Endothelial cell (in vitro differentiated cells): ENCODE data around the gene MISP. TPM values are rescaled to one million over a fixed set of nuclear protein-coding genes. Genes with fewer than 3 reads are reported as not detected.

Experiments
- DNase-seq: peaks from one replicate; pipeline ENCODE4 v3.0.0; 2021; ENCODE audit warnings: low spot score
- H3K27ac Mint-ChIP-seq: one replicate; pipeline ENCODE4 v1.8.0; 2021; ENCODE audit warnings: mixed read lengths, inconsistent platforms; ENCODE audit not compliant: unreplicated experiment
- H3K27me3 Mint-ChIP-seq: one replicate; pipeline ENCODE4 v1.8.0; 2021; ENCODE audit warnings: mild to moderate bottlenecking, moderate library complexity, mixed read lengths, inconsistent platforms; ENCODE audit not compliant: unreplicated experiment
- H3K36me3 Mint-ChIP-seq: one replicate; pipeline ENCODE4 v1.8.0; 2021; ENCODE audit warnings: mild to moderate bottlenecking, low read depth, mixed read lengths, inconsistent platforms; ENCODE audit not compliant: unreplicated experiment
- H3K4me1 Mint-ChIP-seq: one replicate; pipeline ENCODE4 v1.8.0; 2021; ENCODE audit warnings: mild to moderate bottlenecking, mixed read lengths, inconsistent platforms; ENCODE audit not compliant: unreplicated experiment
- H3K4me3 Mint-ChIP-seq: one replicate; pipeline ENCODE4 v1.8.0; 2021; ENCODE audit warnings: mild to moderate bottlenecking, mixed read lengths, inconsistent platforms; ENCODE audit not compliant: unreplicated experiment
- H3K9me3 Mint-ChIP-seq: one replicate; pipeline ENCODE4 v1.8.0; 2021; ENCODE audit warnings: mixed read lengths, inconsistent platforms; ENCODE audit not compliant: unreplicated experiment
- CTCF ChIP-seq: fragments of 200-600 bp; sonication (generic); IDR thresholded peaks from one replicate; pipeline ENCODE4 v1.5.0; 2021; ENCODE audit warnings: antibody characterized with exemption; ENCODE audit not compliant: unreplicated experiment
- total RNA-seq: library from RNA; stranded (reverse); fragmentation: NEBNext Ultra II Directional; extraction: Animal tissue kit (Norgen Biotek cat#: 25700); gene quantifications from one replicate; pipeline ENCODE4 v1.2.1, GENCODE V29; 2021; ENCODE audit not compliant: unreplicated experiment

Gene MISP
- total RNA-seq, 1 donor from 2014 or later, result not detected

DNA sequence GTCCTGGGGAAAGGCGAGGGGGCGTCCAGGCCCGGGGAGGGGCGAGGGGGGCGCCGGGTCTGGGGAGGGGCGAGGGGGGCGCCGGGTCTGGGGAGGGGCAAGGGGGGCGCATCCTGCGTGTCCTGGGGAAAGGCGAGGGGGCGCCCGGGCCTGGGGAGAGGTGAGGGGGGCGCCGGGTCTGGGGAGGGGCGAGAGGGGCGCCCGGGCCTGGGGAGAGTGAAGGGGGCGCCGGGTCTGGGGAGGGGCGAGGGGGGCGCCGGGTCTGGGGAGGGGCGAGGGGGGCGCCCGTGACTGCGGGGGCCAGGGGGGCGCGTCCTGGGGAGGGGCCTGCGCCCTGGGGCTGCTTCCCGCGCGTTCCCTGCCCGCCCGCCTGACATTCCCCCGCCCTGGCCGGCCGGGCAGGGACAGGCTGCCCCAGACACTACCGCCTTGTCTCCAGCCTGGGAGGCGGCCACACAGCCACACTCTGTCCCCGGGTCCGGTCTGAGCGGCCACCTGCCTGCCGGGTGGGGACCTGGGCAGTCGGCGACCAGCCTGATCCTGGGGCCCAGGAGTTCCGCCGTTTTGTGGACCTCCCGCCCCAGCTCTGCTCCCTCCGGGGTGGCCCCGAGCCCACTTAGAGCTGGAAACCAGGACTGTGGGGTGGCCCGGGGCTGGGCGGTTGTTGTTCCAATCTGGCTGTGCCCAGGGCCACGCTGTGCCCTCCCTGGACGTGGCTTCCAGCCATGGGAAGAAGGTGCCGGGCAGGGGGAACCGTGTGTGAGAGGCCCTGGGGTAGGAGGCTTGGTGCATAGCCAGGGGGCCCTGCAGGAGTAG, 30.4 kb upstream of the MISP start:
- no peaks in the 10 kb centered on the region for H3K9me3 Mint-ChIP-seq
- H3K27ac Mint-ChIP-seq, result no peak overlapping the region
- H3K27me3 Mint-ChIP-seq, result peaks cover 8% of the 10 kb centered on the region
- DNase-seq, result no peak
- no peaks in the 10 kb centered on the region for H3K4me1 Mint-ChIP-seq
- peaks cover 5% of the 10 kb centered on the region for H3K36me3 Mint-ChIP-seq
- H3K4me3 Mint-ChIP-seq, result no peak overlapping the region
- no peak for TF ChIP-seq CTCF

- Mint-ChIP-seq H3K4me1 (peaks cover 4% of the 10 kb centered on the region), H3K4me3 (no peak overlapping the region), H3K9me3 (no peaks in the 10 kb centered on the region), H3K36me3 (peaks cover 4% of the 10 kb centered on the region), H3K27ac (no peak overlapping the region), H3K27me3 (peaks cover 6% of the 10 kb centered on the region)
- no peak for TF ChIP-seq CTCF
- DNase-seq, result no peak
These were observed 28.3 kb upstream of the MISP start for GRCh38 chr19:722553-723101.

- DNase-seq, result no peak
- H3K36me3 Mint-ChIP-seq, result peaks cover 4% of the 10 kb centered on the region
- peaks cover 3% of the 10 kb centered on the region for H3K27me3 Mint-ChIP-seq
- peaks cover 4% of the 10 kb centered on the region for H3K4me1 Mint-ChIP-seq
- H3K27ac Mint-ChIP-seq, result no peak overlapping the region
- H3K4me3 Mint-ChIP-seq, result no peak overlapping the region
- no peaks in the 10 kb centered on the region for H3K9me3 Mint-ChIP-seq
- TF ChIP-seq CTCF, result no peak
These were observed 27.7 kb upstream of the MISP start for GRCh38 chr19:723247-723646.

- H3K27ac Mint-ChIP-seq, result no peak overlapping the region
- TF ChIP-seq CTCF, result no peak
These were observed 27.2 kb upstream of the MISP start for GRCh38 chr19:723714-724113.

GRCh38 chr19:725461-726089, 25.3 kb upstream of the MISP start:
- H3K9me3 Mint-ChIP-seq, result no peaks in the 10 kb centered on the region
- DNase-seq, result no peak
- peaks cover 4% of the 10 kb centered on the region for H3K4me1 Mint-ChIP-seq
- H3K27me3 Mint-ChIP-seq, result peaks cover 3% of the 10 kb centered on the region
- no peak overlapping the region for H3K4me3 Mint-ChIP-seq
- no peak overlapping the region for H3K27ac Mint-ChIP-seq
- H3K36me3 Mint-ChIP-seq, result peaks cover 8% of the 10 kb centered on the region
- TF ChIP-seq CTCF, result no peak

More at GRCh38 chr19:723714-724113, 27.2 kb upstream of the MISP start:
- H3K27me3 Mint-ChIP-seq, result peaks cover 3% of the 10 kb centered on the region
- no peak overlapping the region for H3K4me3 Mint-ChIP-seq
- H3K36me3 Mint-ChIP-seq, result peaks cover 4% of the 10 kb centered on the region
- H3K4me1 Mint-ChIP-seq, result peaks cover 4% of the 10 kb centered on the region
- no peak for DNase-seq
- H3K9me3 Mint-ChIP-seq, result no peaks in the 10 kb centered on the region
